ENCODE measurements around the gene BMAL1.

Gene BMAL1

GRCh38 chr11:13290221-13290980 is 12.8 kb downstream of the BMAL1 start:
- no peak for ATAC-seq
- TF ChIP-seq ESRRG (CRISPR knock-in tag; IDR thresholded peaks at IDR 0.05) (no peak), TOX (CRISPR knock-in tag; IDR thresholded peaks at IDR 0.05; ENCODE audit: borderline replicate concordance) (no peak), ZNF70 (CRISPR knock-in tag; IDR thresholded peaks at IDR 0.05) (no peak), ARNTL (CRISPR knock-in tag; IDR thresholded peaks at IDR 0.05; ENCODE audit: borderline replicate concordance, low read depth) (no peak), ZNF8 (CRISPR knock-in tag; IDR thresholded peaks at IDR 0.05) (no peak), GLIS3 (CRISPR knock-in tag; IDR thresholded peaks at IDR 0.05) (no peak), ZFP3 (CRISPR knock-in tag; IDR thresholded peaks at IDR 0.05) (no peak), CREB5 (CRISPR knock-in tag; IDR thresholded peaks at IDR 0.05; ENCODE audit: low read depth) (no peak), POU6F1 (CRISPR knock-in tag; IDR thresholded peaks at IDR 0.05; ENCODE audit: borderline replicate concordance, low read depth) (no peak), ISL1 (CRISPR knock-in tag; IDR thresholded peaks at IDR 0.05) (no peak), PATZ1 (CRISPR knock-in tag; IDR thresholded peaks at IDR 0.05; ENCODE audit: borderline replicate concordance) (no peak), ZFP30 (CRISPR knock-in tag; IDR thresholded peaks at IDR 0.05) (no peak), OSR1 (CRISPR knock-in tag; IDR thresholded peaks at IDR 0.05) (no peak)

- TF ChIP-seq ISL1 (CRISPR knock-in tag; IDR thresholded peaks at IDR 0.05) (no peak), OSR1 (CRISPR knock-in tag; IDR thresholded peaks at IDR 0.05) (no peak), ZNF70 (CRISPR knock-in tag; IDR thresholded peaks at IDR 0.05) (no peak)
- no peak for ATAC-seq
These were observed 13.8 kb downstream of the BMAL1 start for GRCh38 chr11:13291361-13291760.

GRCh38 chr11:13291800-13292199 is 14.2 kb downstream of the BMAL1 start:
- TF ChIP-seq ZFP30 (CRISPR knock-in tag; IDR thresholded peaks at IDR 0.05) (no peak), CSRNP3 (CRISPR knock-in tag; IDR thresholded peaks at IDR 0.05) (no peak), POU6F1 (CRISPR knock-in tag; IDR thresholded peaks at IDR 0.05; ENCODE audit: borderline replicate concordance, low read depth) (no peak), SNAI2 (CRISPR knock-in tag; IDR thresholded peaks at IDR 0.05) (no peak), GLIS3 (CRISPR knock-in tag; IDR thresholded peaks at IDR 0.05) (no peak), ESRRG (CRISPR knock-in tag; IDR thresholded peaks at IDR 0.05) (no peak), ISL1 (CRISPR knock-in tag; IDR thresholded peaks at IDR 0.05) (no peak), PATZ1 (CRISPR knock-in tag; IDR thresholded peaks at IDR 0.05; ENCODE audit: borderline replicate concordance) (no peak), ARNTL (CRISPR knock-in tag; IDR thresholded peaks at IDR 0.05; ENCODE audit: borderline replicate concordance, low read depth) (no peak), ZNF70 (CRISPR knock-in tag; IDR thresholded peaks at IDR 0.05) (no peak), TOX (CRISPR knock-in tag; IDR thresholded peaks at IDR 0.05; ENCODE audit: borderline replicate concordance) (no peak), ZC3H10 (CRISPR knock-in tag; IDR thresholded peaks at IDR 0.05) (no peak), ZNF8 (CRISPR knock-in tag; IDR thresholded peaks at IDR 0.05) (no peak), CREB5 (CRISPR knock-in tag; IDR thresholded peaks at IDR 0.05; ENCODE audit: low read depth) (no peak)
- no peak for ATAC-seq
